OCI-LY7 (cell line): ENCODE measurements around the gene DLGAP1.

Experiments used
- CTCF ChIP-seq: fragments of 200-600 bp; sonication (generic); conservative IDR thresholded peaks from 2 replicates; pipeline ENCODE4 v1.5.1; 2014; ENCODE audit warnings: mild to moderate bottlenecking, antibody characterized with exemption, low read length, moderate library complexity, mixed read lengths
- EZH2phosphoT487 ChIP-seq: fragments of 200-600 bp; sonication (generic); IDR thresholded peaks from 2 replicates; pipeline ENCODE4 v1.6.1; 2018; ENCODE audit warnings: low read depth, borderline replicate concordance, mild to moderate bottlenecking, mixed run types, antibody characterized with exemption, low read length, moderate library complexity, mixed read lengths

- TF ChIP-seq EZH2phosphoT487 = no peak
- TF ChIP-seq CTCF = no peak
Measured at GRCh38 chr18:3791238-3791637, 663.9 kb downstream of the DLGAP1 start.
